Fibroblast of the conjunctiva (primary cell): ENCODE measurements around the gene NACC1.

Experiments
- DNase-seq: peaks from one replicate; pipeline ENCODE4 v3.0.0-alpha.2; 2010; ENCODE audit warnings: low read depth

Gene NACC1

GRCh38 chr19:13120817-13121216 lies 2.8 kb downstream of the NACC1 start:
- DNase-seq: no peak

GRCh38 chr19:13121551-13122274 lies 3.6 kb downstream of the NACC1 start:
- no peak for DNase-seq

DNA sequence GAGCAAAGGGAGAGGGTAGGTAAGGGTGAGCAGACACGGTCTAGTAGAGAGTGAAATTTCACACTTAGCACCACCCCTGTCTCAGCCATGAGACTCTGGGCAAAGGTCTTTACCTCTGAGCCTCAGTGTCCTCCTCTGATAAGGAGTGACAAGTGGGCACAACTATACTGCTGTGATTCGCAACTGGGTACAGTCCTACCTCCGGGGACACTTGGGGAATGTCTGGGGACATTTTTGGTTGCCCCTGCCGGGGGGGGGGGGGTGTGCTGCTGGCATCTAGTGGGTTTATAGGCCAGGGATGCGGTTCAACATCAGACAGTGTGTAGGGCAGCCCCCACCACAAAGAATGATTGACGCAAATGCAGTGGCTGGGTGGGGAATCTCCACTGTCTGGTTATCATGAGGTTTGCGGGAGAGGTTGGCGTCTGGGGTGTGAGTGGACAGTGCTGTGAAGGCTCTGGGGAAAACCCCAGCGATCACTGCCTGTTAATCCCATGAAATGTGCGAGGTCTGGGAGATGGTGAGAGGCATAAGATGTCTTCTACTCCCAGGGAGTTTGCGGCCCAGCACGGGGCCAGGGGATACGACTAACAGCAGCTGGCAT lies 4.3 kb downstream of the NACC1 start:
- no peak for DNase-seq

- DNase-seq: no peak
Observed at GRCh38 chr19:13122980-13123957, 5.2 kb downstream of the NACC1 start.

GRCh38 chr19:13127051-13127450 lies 9.0 kb downstream of the NACC1 start:
- no peak for DNase-seq

GRCh38 chr19:13127811-13128575 lies 9.9 kb downstream of the NACC1 start:
- no peak for DNase-seq

DNA sequence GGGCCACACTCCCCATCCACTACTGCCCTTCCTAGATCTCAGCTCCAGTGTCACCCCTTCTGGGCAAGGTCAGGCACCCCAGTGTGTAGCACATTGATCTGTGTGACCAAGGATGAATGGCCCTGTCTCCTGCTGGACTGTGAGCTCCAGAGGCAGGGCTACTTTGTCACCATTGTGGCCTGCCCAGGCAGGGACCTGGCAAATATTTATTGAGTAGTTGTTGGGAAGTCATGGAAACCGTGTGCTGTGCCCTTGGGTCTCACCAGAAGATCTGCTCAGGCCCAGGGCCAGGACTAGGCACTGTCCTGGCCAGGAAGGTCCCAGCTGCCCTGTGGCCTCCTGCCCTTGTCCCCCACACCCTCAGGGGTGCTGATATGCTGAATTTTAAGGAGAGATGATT lies 10.5 kb downstream of the NACC1 start:
- no peak for DNase-seq

- no peak for DNase-seq
Observed at GRCh38 chr19:13129384-13129783, 11.3 kb downstream of the NACC1 start.

DNA sequence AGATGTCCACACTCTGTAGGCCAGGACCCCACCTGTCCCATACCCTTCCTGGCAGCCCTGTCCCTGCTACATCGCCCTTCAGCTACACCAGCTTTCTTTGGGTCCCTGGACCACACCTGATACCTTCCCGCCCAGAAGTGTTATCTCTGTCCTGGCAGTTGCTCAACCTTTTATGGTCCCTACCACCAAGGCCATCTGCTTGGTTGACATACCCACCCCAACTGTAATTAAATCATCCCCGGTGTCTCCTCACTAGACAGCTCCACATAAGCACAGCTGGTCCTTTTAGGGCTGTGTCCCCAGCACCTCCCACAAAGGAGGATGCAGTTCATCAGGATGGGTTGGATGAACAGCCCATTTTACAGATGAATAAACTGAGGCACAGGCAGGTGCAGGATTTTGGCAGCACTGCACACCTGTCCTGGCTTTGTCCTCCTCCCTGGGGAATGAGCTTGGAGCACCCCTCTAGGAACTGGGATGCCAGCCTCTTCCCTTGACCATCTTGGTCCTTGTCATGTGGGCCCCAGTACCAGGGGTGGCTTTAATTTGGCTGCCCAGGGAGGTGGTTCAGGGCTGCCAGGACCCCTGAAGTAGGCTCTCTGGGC lies 12.9 kb downstream of the NACC1 start:
- DNase-seq: no peak

GRCh38 chr19:13132471-13133180 lies 14.6 kb downstream of the NACC1 start:
- DNase-seq: no peak

DNA sequence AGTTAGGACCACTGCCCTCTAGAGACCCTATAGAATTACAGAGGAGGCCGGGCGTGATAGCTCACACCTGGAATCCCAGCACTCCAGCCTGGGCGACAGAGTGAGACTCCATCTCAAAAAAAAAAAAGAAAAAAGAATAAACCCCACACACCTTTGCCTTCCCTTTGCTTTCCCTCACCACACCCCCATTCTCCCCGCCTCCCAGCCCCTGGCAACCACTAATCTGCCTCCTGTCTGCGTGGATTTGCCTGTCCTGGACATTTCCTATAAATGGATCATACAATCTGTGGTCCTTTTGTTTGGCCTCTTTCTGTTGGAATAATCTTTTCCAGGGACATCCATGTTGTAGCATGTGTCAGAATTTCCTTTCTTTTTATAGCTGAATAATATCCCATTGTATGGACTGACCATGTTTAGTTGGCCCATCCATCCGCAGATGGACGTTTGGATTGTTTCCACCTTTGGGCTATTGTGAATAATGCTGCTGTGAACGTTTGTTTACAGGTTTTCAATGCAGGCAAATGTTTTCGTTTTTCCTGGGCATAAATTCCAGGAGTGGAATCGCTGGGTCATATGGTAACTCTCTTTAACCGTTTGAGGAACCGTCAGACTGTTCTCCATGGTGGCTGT lies 15.3 kb downstream of the NACC1 start:
- DNase-seq: no peak

DNA sequence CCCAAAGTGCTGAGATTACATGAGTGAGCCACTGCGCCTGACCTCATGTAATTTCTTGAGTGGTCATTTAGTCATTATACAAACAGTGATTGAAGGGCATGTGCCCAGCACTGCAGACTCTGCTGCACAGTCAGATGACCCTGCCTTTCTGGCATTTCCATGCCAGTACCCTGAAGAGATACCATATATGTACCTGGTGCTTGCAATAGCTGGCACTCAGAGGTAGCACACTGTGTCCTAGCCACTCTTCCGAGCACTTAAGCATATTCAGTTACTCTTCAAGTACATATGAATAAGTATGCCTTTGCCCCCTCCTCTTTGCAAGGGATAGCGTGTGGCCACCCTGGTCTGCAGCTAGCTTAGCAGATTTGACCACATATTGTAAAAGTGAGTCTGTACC lies 16.6 kb downstream of the NACC1 start:
- DNase-seq: no peak

DNA sequence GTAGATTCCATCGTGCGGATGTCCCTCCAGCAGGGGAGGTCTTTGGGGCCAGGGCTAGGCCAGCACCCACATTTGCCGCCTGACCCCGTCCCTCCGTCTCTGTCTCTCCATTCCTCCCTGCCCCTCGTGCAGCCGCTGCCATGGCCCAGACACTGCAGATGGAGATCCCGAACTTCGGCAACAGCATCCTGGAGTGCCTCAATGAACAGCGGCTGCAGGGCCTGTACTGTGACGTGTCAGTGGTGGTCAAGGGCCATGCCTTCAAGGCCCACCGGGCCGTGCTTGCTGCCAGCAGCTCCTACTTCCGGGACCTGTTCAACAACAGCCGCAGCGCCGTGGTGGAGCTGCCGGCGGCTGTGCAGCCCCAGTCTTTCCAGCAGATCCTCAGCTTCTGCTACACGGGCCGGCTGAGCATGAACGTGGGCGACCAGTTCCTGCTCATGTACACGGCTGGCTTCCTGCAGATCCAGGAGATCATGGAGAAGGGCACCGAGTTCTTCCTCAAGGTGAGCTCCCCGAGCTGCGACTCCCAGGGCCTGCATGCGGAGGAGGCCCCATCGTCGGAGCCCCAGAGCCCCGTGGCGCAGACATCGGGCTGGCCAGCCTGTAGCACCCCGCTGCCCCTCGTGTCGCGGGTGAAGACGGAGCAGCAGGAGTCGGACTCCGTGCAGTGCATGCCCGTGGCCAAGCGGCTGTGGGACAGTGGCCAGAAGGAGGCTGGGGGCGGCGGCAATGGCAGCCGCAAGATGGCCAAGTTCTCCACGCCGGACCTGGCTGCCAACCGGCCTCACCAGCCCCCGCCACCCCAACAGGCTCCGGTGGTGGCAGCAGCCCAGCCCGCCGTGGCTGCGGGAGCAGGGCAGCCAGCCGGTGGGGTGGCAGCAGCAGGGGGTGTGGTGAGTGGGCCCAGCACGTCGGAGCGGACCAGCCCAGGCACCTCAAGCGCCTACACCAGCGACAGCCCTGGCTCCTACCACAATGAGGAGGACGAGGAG lies 17.3 kb downstream of the NACC1 start:
- DNase-seq: no peak

DNA sequence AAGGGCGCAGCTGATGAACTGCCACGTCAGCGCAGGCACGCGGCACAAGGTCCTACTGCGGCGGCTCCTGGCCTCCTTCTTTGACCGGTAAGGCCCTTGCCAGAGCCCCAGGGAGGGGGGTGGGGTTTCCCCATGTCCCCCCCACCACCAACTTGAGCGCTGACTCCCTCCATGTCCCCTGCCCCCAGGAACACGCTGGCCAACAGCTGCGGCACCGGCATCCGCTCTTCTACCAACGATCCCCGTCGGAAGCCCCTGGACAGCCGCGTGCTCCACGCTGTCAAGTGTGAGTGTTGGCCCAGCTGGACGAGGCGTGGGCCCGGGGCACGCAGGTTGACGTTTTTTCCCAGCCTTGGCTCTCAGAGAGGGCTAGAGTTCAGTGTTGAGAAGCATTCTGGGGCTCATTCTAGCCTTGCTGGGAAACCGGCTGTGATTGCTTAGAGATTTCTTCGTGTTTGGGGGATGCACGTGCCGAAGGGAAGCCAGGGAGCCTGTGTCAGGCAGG lies 19.3 kb downstream of the NACC1 start:
- no peak for DNase-seq

DNA sequence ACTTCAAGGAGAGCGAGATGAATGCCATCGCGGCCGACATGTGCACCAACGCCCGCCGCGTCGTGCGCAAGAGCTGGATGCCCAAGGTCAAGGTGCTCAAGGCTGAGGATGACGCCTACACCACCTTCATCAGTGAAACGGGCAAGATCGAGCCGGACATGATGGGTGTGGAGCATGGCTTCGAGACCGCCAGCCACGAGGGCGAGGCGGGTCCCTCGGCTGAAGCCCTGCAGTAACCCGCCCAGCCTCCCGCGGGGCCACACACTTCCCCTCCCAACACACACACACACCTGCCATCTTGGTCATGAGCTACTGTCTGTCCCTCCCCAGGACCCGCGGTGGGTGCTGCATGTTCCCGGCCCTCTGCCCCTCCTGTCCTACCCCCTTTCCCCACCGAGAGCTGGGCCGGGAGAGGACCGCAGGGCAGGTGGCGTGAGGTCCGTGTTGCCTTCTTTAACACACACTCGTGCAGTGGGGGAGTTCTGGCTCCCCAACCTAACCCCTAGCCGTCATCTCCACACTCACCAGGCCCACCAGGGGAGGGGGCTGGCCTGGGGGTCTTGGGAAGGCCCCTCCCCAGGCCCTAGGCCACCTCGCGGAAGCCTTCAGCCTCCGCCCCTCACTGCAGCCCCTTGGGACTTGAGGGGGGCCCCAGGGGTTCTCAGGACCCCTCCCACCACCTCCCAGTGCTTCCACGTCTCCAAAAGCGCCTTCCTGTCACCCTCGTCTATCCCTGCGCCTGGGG lies 20.3 kb downstream of the NACC1 start:
- DNase-seq: no peak

GRCh38 chr19:13138916-13139198 lies 20.8 kb downstream of the NACC1 start:
- DNase-seq: no peak

DNA sequence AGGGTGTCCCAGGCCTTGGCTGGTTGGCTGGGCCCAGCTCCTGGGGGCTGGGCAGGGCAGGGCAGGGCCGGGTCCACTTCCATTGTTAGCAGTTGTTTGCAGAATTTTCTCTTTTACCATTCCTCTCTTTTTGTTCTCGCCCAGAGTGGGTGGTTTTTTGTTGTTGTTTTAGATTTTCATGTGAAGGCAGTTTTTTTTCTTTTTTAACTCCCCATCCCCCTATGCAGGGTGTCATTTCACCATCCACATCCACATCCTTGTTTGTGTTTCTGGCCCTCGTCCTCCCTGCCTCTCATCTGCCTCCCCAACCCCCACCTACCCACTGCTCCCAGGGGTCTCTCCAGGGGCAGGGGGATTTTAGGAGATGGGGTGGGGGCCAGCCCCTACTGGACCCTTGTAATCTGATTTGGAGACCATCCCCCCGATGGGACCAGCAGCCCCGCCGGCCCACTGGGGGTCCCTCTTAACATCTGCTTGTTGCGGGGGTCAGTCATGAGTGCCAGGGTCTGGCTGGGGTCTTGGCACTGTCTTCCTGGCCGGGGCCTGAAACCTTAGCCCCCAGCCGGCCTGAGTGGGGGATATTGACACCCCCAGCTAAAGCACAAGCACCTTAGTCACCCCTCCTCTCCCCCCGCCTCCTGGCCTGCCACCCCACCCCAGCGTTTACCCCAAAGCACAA lies 21.7 kb downstream of the NACC1 start:
- no peak for DNase-seq
